AG09309 (cell line): ENCODE data around the gene CC2D2B.

Source experiments
- DNase-seq: peaks from one replicate; pipeline ENCODE4 v3.0.0-alpha.2; 2010; ENCODE audit warnings: low read depth
- H3K4me3 ChIP-seq: 2 replicates; pipeline ENCODE4 v1.5.1; 2011; ENCODE audit warnings: mild to moderate bottlenecking, low read depth, low read length, moderate library complexity; ENCODE audit not compliant: control insufficient read depth
- TF ChIP-seq, protein P1 (sequence below): IDR thresholded peaks from 2 replicates; pipeline ENCODE4 v1.5.1; 2011; ENCODE audit warnings: mild to moderate bottlenecking, low read depth, low read length, inconsistent platforms; ENCODE audit not compliant: insufficient read depth, control insufficient read depth; ENCODE audit errors: missing control alignments

The CC2D2B gene

DNA sequence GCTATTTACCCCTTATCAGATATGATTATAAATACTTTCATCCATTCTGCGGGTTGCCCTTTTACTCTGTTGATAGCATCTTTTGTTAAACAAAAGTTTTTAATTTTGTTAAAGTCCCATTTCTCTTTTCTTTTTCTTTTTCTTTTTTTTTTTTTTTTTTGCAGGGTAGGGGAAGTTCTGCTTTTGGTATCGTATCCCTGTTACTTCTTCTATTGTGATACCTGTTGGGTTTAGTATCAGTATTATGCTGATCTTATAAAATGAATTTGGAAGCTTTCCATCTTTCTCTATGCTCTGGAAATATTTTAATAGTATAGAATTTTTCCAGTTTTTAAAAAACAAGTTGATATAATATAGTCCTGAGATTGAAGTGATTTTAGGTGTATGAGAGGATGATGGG is 141.6 kb downstream of the CC2D2B start:
- TF ChIP-seq, protein P1, sequence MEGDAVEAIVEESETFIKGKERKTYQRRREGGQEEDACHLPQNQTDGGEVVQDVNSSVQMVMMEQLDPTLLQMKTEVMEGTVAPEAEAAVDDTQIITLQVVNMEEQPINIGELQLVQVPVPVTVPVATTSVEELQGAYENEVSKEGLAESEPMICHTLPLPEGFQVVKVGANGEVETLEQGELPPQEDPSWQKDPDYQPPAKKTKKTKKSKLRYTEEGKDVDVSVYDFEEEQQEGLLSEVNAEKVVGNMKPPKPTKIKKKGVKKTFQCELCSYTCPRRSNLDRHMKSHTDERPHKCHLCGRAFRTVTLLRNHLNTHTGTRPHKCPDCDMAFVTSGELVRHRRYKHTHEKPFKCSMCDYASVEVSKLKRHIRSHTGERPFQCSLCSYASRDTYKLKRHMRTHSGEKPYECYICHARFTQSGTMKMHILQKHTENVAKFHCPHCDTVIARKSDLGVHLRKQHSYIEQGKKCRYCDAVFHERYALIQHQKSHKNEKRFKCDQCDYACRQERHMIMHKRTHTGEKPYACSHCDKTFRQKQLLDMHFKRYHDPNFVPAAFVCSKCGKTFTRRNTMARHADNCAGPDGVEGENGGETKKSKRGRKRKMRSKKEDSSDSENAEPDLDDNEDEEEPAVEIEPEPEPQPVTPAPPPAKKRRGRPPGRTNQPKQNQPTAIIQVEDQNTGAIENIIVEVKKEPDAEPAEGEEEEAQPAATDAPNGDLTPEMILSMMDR, result no peak
- H3K4me3 ChIP-seq, result no peak overlapping the region
- no peak for DNase-seq

- DNase-seq, result no peak
- TF ChIP-seq, protein P1, result no peak
- no peak overlapping the region for H3K4me3 ChIP-seq
These were observed 146.2 kb downstream of the CC2D2B start for GRCh38 chr10:96053985-96054384.

DNA sequence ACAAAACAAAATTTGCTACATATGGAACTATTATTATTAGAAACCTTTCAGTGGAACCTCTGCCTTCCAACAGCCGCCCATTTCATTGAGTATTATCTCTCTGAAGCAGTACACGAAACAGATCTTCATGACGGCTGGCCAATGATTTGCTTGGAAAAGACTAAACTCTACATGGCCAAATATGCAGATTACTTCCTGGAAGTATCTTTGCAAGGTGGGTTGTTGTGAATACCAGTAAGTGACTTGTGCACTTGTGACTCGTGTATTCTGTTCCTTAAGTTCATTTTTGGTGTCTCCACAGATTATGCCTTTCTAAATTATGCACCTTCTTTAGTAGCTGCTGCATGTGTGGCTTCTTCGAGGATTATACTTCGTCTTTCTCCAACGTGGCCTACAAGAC is 149.0 kb downstream of the CC2D2B start:
- no peak overlapping the region for H3K4me3 ChIP-seq
- DNase-seq, result no peak
- TF ChIP-seq, protein P1, result no peak

DNA sequence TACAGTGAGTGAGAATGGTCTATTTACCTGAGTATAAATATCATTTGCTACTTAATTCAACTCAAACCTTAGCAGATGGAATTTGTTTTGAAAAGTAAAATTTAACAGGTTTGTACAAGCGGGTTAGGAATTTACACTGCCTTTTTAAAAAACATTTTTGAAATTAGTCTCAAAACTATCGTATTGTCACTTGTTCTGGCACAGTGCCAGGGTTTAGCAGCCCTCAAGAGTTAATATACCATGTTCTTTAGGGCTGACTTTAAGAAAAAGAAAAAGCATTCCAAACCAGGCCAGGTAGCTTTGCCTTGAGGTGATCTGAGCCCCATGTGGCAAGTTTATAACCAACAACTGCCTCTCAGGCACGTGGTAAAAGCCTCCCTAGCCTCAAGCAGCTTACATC is 153.5 kb downstream of the CC2D2B start:
- TF ChIP-seq, protein P1, result no peak
- no peak overlapping the region for H3K4me3 ChIP-seq
- no peak for DNase-seq

DNA sequence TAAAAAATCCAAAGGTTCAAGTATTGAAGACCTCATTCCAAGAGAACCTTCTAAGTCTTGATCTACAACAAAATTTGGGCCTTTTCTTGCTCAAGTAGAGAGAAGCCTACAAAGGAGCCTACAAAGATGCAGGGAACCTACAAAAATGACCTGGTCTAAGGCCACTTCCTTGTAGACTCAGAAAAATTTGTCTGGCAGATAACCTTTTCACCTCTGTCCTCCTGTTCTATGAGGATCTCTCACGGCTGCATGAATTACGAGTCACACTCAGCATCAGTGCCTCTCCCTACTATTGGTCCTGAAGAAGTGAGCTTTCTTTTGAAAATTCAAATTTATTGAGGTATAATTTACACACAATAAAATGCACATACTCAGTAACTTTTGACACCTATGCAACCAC is 164.9 kb downstream of the CC2D2B start:
- DNase-seq, result no peak
- TF ChIP-seq, protein P1, result no peak
- no peak overlapping the region for H3K4me3 ChIP-seq

DNA sequence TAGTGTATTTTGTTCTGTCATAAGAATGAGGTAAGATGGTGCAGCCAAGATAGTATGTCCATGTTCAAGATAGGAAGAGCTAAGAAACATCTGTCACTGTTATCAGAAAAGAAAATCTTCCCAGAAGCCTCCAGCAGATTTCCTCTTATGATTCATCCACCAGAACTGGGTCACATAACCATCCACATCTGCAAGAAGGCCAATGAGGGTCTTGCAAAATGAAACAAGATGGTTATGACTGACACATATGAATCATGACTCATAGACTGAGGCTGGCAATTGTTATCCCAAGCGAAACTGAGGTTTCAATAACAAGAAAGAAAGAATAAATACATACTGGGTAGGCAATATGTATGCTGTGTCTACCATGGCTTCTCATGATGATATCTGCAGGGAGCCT is 165.9 kb downstream of the CC2D2B start:
- TF ChIP-seq, protein P1, result no peak
- DNase-seq, result peak; percentile 46
- H3K4me3 ChIP-seq, result no peak overlapping the region

- TF ChIP-seq, protein P1, result no peak
- H3K4me3 ChIP-seq, result no peak overlapping the region
- no peak for DNase-seq
These were observed 167.0 kb downstream of the CC2D2B start for GRCh38 chr10:96074776-96075175.
